GM13976 (cell line): ENCODE data around the gene RUNDC1.

Experiments
- DNase-seq: peaks from one replicate; pipeline ENCODE4 v3.0.0; 2012; ENCODE audit warnings: low spot score
- in situ Hi-C: fragments of 300-500 bp; cut with MboI; formaldehyde crosslinking; loops from one replicate; pipeline ENCODE4 v1.12.0; 2022; ENCODE audit warnings: low sequenced_read_pairs, mixed read lengths, inconsistent platforms; ENCODE audit not compliant: unreplicated experiment
- TF ChIP-seq, protein P1 (sequence below): IDR thresholded peaks from 2 replicates; pipeline ENCODE4 v1.5.1; 2012; ENCODE audit warnings: borderline replicate concordance, mild to moderate bottlenecking; ENCODE audit not compliant: insufficient read depth; ENCODE audit errors: extremely low read depth, missing control alignments, control extremely low read depth

Gene RUNDC1

DNA sequence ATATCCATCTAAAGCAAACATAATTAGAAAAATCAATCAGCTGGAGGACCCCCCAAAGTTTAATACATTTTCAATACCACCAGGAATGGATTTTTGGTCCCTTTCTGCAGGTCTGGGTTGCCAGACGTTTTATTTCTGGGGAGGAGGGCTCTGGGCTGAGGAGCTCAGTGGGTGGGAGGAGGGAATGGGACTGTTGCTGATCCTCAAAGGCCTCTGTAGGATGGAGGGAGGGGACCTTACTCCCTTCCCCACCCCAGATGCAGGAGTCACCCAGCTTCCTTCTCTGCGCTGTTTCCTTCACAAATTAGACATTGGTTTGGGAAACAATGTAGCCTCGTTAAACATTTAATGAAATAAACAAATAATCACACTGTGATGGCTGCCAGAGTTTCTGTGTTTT is 51.3 kb downstream of the RUNDC1 start:
- in situ Hi-C loops: loop anchor here (25.0 kb wide), 1 partner anchor 281 kb away; no protein-coding TSS in a partner anchor
- TF ChIP-seq, protein P1, sequence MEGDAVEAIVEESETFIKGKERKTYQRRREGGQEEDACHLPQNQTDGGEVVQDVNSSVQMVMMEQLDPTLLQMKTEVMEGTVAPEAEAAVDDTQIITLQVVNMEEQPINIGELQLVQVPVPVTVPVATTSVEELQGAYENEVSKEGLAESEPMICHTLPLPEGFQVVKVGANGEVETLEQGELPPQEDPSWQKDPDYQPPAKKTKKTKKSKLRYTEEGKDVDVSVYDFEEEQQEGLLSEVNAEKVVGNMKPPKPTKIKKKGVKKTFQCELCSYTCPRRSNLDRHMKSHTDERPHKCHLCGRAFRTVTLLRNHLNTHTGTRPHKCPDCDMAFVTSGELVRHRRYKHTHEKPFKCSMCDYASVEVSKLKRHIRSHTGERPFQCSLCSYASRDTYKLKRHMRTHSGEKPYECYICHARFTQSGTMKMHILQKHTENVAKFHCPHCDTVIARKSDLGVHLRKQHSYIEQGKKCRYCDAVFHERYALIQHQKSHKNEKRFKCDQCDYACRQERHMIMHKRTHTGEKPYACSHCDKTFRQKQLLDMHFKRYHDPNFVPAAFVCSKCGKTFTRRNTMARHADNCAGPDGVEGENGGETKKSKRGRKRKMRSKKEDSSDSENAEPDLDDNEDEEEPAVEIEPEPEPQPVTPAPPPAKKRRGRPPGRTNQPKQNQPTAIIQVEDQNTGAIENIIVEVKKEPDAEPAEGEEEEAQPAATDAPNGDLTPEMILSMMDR: no peak
- DNase-seq: no peak

DNA sequence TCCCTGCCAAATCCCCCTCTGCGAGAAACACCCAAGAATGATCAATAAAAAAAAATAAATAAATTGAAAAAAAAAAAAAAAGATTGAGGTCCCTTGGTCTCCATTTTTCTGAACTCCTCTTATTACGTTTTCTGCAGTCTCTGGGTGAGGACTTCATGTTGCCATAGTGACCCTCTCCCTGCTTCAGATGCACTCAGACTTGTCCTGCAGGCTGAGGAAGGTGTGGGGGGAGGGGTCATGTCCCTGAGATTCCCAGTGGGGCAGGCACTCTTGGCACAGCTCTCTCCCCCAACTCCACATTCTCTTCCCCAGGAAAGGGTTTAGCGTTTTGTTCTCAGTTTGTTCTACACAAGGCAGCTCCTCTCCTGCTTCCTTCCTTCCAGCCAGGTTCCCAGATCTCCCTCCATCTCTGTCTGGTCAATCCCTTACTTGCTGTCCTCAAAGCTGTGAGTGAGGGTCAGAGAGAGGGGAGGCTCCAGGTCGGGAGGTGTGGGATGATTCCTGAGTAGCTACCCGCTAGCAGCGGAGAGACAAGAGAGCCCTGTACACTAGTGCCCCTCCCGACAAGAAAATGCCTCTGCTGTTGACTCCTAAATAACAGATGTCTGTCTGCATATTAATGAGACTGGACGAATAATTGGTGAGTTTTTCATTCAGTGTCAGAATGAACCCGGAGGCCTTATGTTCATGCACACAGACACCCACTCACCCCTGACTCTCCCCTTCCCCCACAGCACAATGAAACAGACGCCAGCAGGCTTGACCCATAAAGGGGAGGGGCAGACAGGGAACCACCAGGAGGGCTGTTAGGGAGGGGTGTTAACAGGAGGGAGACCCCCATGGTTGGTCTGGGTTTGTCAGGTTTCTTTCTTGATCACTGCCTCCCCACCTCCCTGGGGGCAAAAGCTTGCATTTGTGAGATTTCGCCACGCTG is 53.9 kb downstream of the RUNDC1 start:
- TF ChIP-seq, protein P1: no peak
- in situ Hi-C loops: loop anchor here (25.0 kb wide), 1 partner anchor 278 kb away; no protein-coding TSS in a partner anchor
- DNase-seq: no peak

DNA sequence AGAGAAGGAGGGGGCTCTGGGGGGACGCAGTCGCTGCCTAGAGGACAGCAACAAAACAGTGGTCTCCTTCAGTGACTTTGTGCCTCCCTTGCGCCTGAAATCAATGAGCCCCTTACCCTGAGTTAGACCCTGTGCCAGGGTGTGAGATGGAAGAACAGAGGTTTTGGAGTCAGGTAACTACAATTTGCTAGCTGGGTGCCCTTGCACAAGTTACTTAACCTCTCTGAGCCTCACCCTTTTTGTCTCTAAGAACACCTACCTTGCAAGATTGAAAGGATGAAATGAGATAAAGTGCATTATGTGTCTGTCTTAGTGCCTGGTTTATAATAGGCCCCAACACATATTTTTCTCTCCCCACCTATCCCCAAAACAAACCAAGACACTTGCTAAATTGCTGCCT is 54.5 kb downstream of the RUNDC1 start:
- TF ChIP-seq, protein P1: no peak
- no peak for DNase-seq
- in situ Hi-C loops: loop anchor here (25.0 kb wide), 1 partner anchor 277 kb away; no protein-coding TSS in a partner anchor

DNA sequence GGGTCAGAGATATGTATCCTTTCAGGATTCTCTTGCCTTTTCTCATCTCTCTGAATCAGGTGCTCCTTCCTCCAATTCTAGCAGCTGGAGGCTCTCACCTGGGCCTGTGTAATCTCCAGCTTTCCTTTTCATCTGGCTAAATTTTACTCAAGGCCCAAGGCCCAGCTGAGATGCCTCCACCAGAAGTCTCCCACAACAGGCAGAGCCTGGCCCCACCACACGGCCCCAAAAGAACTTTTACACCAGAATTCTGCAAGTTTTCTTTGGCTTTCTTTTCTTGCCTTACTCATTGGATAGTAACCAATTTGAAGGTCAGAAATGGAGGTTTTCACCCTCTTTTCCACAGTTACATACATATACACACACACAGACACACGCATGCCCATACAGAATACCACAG is 59.3 kb downstream of the RUNDC1 start:
- in situ Hi-C loops: loop anchor here (25.0 kb wide), 1 partner anchor 273 kb away; no protein-coding TSS in a partner anchor
- TF ChIP-seq, protein P1: no peak
- no peak for DNase-seq

DNA sequence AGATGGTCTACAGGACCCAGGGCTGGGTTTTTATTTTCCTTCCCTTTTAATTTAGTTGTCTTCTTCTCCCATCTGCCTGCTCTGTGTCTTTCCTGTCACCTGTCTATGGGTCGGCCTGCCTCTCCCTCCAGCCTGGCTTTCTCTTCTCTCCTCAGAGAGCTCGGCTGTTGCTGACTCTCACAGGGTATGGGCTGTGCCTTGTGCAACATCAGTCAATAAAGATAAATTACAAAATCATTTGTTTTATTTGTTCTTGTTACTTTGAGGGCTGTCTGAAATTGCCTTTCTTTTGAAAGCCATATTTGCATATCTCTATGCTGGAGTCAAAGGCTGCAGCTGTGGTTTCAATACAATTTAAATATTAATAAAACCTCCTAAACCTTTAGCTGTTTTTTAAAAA is 60.3 kb downstream of the RUNDC1 start:
- TF ChIP-seq, protein P1: no peak
- in situ Hi-C loops: loop anchor here (25.0 kb wide), 1 partner anchor 272 kb away; no protein-coding TSS in a partner anchor
- no peak for DNase-seq

DNA sequence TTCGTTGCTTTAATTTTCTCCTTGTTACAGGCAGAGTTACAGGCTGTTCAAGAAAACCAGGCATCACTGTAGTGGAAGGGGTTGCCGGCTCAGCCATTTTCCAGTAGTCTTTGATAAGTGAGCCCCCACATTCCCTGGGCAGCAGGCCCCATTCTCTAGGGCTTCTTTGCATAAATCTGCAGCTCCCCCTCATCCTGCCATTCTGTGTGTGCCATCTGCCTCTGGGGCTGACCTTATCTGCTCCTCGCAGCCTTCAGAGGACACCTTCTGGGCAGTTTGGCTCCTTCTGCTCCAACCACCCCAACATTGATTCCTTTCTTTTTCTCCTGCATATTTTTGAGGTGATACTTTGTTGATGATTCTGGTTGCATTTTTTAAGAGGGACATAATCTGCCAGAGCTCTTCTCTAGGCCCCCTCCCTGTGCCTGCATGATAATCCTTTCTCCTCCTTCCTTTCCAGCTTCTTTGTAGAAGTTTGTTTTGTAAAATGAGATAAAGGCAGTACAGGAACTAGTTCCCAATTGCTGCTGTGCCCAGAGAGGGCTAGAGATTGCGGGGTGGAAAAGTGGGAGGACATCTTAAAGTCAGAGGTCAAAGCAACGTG is 61.8 kb downstream of the RUNDC1 start:
- no peak for DNase-seq
- in situ Hi-C loops: loop anchor here (25.0 kb wide), 1 partner anchor 270 kb away; no protein-coding TSS in a partner anchor
- TF ChIP-seq, protein P1: no peak
